A673 (cell line): ENCODE data around the gene ACSM4.

Experiments
- CTCF ChIP-seq: fragments of 300-800, 200-600 bp; sonication (generic); conservative IDR thresholded peaks from 2 replicates; pipeline ENCODE4 v1.5.1; 2017; ENCODE audit warnings: low read depth, mild to moderate bottlenecking, antibody characterized with exemption, low read length, moderate library complexity, mixed read lengths
- EZH2 ChIP-seq: fragments of 200-600 bp; sonication (generic); IDR thresholded peaks from 2 replicates; pipeline ENCODE4 v1.6.1; 2017; ENCODE audit warnings: borderline replicate concordance, low read depth, mild to moderate bottlenecking, mixed read lengths, antibody characterized with exemption, low read length; ENCODE audit not compliant: poor library complexity, severe bottlenecking

DNA sequence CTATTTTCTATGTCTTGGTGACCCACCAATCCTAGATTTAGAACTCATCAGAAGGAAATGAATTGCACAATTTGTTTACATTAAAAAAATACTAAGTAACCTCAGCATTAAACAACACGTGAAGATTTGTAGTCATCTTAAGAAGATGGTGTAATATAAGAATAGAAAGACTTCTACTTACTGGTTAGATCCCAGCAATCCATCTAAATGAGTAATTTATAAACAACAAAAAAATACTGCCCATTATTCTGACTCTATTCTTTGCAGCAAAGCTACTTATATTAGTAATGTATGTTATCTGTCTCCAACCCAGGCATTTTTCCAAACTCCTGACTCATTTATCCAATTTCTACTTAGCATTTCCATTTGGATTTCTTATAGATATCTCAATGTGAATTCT is 72.3 kb downstream of the ACSM4 start:
- TF ChIP-seq CTCF (no peak), EZH2 (no peak)
